ENCODE data around the gene PSMB11. TPM values are rescaled to one million over a fixed set of nuclear protein-coding genes. Genes with fewer than 3 reads are reported as not detected.

Gene PSMB11
- total and polyA plus RNA-seq, 7 donors, result 0.03 to 0.51 TPM; not detected in 5

- Histone ChIP-seq H3K4me3 (no peak overlapping the region), H3K27ac (no peak overlapping the region), H3K27me3 (ENCODE audit: insufficient read depth in 3 of 3, low read length in 2 of 3) (no peaks in the 10 kb centered on the region), H3K9me3 (no peaks in the 10 kb centered on the region), H3K4me1 (no peaks in the 10 kb centered on the region), H3K36me3 (ENCODE audit: insufficient read depth in 1 of 2, low read depth in 1 of 2) (peaks cover 0 to 2% of the 10 kb centered on the region in 2 donors)
- ATAC-seq (no peak), DNase-seq (no peak)
- intact Hi-C loops (cut with DNase I), result no loop called here
- 72 to 79% (median 77%) methylated on average over 11 of the region's 11 CpGs for WGBS, 3 donors
- no peak for TF ChIP-seq CTCF (IDR thresholded peaks at IDR 0.05)
Observed at GRCh38 chr14:22996768-22997654, 45.0 kb upstream of the PSMB11 start.

DNA sequence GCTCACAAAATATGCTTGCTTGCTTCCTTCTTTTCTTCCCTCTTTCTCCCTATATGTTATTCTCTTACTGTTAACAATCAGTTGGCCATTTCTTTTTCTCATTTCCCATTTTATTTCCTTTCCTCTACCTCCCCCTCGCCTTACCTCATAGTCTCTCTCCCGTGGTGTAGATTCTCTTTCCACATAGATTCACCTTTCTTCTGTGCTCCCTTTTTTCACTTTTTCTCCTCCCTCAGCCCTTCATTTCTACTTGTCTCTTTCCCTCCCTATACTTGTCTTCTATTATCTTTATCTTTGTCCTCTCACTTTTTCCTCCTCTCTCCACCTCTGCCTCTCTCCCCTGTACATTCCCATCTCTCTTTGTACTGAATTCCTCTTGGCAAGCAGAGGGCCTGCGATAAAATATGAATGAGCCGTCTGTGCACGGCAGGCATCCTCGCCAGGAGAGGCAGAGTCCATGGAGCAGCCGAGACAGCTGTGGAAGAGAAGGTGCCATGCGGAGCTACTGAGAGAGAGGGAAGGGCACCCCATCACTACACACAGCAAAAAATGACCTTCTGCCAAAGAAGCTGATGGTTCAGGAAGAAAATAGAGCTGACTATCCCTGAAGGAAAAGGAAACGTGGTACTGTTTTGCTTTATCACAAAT, 44.2 kb upstream of the PSMB11 start:
- intact Hi-C loops (cut with DNase I), result loop anchor here in 1 of 2 donors (2.0 kb wide), 1 partner anchor 55 kb away; no protein-coding TSS in a partner anchor
- no peak for ATAC-seq

DNA sequence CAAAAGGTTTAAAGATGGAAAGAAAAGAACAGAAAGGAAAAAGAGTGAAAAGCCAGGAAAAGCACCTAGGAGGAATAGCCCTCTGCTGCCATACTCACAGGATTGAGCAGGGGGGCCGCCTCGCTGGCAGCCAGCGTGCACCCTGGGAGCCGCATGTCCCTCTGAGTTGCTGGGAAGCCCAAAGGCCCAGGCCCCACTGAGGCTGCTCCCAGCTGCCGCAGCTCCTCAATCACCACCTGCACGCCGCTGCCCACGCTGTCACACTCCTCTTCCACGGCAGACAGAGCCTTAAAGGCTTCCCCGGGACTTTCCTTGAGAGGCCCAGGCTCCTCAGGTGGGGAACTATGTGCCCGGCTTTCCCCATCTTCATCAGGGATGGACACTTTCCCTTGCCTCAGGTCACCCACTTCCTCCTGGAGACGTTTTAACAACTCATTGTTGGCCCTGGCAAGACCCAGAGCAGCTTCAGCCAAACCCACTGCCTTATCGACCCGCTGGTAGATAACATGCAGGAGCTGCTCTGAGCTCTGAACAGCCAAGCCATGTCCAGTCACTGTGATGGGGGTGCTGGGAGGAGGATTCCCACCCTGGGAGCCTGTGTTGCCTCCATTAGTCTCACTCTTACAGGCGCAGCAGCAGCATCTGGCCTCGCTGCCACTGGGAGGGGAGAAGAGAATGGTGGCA, 43.5 kb upstream of the PSMB11 start:
- Histone ChIP-seq H3K9me3 (no peaks in the 10 kb centered on the region), H3K4me1 (no peaks in the 10 kb centered on the region), H3K4me3 (no peak overlapping the region), H3K27ac (no peak overlapping the region), H3K27me3 (ENCODE audit: insufficient read depth in 3 of 3, low read length in 2 of 3) (no peaks in the 10 kb centered on the region), H3K36me3 (ENCODE audit: insufficient read depth in 1 of 2, low read depth in 1 of 2) (no peaks in the 10 kb centered on the region)
- 68 to 75% (median 73%) methylated on average over 16 of the region's 16 CpGs for WGBS, 3 donors
- intact Hi-C loops (cut with DNase I), result loop anchor here in 1 of 2 donors (2.0 kb wide), 1 partner anchor 54 kb away; no protein-coding TSS in a partner anchor
- ATAC-seq (peak in 1 of 4 donors; percentile 53), DNase-seq (no peak)
- TF ChIP-seq CTCF (IDR thresholded peaks at IDR 0.05), result no peak

More for the DNA sequence above, 44.2 kb upstream of the PSMB11 start:
- TF ChIP-seq CTCF (IDR thresholded peaks at IDR 0.05), result no peak
- Histone ChIP-seq H3K27ac (no peak overlapping the region), H3K4me1 (no peaks in the 10 kb centered on the region), H3K36me3 (ENCODE audit: insufficient read depth in 1 of 2, low read depth in 1 of 2) (no peaks in the 10 kb centered on the region), H3K4me3 (no peak overlapping the region), H3K27me3 (ENCODE audit: insufficient read depth in 3 of 3, low read length in 2 of 3) (no peaks in the 10 kb centered on the region), H3K9me3 (no peaks in the 10 kb centered on the region)
- WGBS, 3 donors, result 59 to 62% (median 59%) methylated on average over 9 of the region's 9 CpGs
- DNase-seq, result no peak

DNA sequence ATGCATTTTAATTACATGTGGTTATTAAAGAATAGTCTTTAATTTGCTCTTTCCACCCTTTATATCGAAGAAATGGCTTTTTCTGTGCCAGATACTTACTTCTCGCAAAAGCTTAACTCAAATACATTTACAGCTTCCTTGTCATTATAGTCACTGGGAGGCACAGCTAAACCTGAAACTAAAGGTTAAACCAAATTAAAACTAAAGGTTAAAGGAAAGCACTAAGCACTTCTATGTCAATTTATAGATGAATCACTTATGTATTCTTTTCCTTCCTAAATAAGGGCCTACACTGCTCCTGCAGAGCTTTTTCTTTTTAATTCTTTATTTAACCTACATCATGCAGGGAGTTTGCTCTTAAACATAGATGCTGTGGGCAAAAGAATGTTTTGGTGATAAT, 41.2 kb upstream of the PSMB11 start:
- intact Hi-C loops (cut with DNase I), result no loop called here
- Histone ChIP-seq H3K9me3 (no peaks in the 10 kb centered on the region), H3K4me3 (no peak overlapping the region), H3K4me1 (peaks cover under 1% of the 10 kb centered on the region), H3K27ac (no peak overlapping the region), H3K27me3 (ENCODE audit: insufficient read depth in 3 of 3, low read length in 2 of 3) (no peaks in the 10 kb centered on the region), H3K36me3 (ENCODE audit: insufficient read depth in 1 of 2, low read depth in 1 of 2) (no peaks in the 10 kb centered on the region)
- DNase-seq, result no peak
- WGBS, 3 donors, result 96 to 98% (median 96%) methylated on average over 2 of the region's 2 CpGs
- ATAC-seq, result no peak
- no peak for TF ChIP-seq CTCF (IDR thresholded peaks at IDR 0.05)
